ENCODE data around the gene ACAP3. TPM values are rescaled to one million over a fixed set of nuclear protein-coding genes. Genes with fewer than 3 reads are reported as not detected.

Gene ACAP3
- total and polyA plus RNA-seq, 4 donors: 18.7 to 62.8 (median 37.8) TPM

DNA sequence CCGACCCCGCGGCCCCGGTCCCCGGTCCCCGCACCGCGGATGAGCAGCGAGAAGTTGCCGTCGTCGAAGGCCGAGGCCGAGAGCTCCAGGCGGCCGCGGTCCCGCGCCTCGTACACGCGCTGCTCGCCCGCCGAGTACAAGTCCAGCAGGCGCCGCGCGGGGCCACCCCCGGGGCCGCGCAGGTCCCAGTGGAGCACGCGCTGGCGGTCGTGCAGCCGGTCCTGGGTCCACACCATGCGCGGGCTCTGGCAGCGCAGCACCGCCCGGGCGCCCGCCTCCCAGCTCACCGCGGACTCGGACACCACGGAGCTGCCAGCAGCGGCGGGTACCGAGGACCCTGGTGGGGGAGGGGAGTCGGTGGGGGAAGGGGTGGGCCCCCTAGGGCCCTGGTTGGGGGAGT lies 47.7 kb upstream of the ACAP3 start:
- ATAC-seq (ENCODE audit: insufficient read depth, low FRiP score): no peak
- no peak overlapping the region for H3K9ac ChIP-seq (ENCODE audit: insufficient read depth in 1 of 2, low read length in 2 of 2)

DNA sequence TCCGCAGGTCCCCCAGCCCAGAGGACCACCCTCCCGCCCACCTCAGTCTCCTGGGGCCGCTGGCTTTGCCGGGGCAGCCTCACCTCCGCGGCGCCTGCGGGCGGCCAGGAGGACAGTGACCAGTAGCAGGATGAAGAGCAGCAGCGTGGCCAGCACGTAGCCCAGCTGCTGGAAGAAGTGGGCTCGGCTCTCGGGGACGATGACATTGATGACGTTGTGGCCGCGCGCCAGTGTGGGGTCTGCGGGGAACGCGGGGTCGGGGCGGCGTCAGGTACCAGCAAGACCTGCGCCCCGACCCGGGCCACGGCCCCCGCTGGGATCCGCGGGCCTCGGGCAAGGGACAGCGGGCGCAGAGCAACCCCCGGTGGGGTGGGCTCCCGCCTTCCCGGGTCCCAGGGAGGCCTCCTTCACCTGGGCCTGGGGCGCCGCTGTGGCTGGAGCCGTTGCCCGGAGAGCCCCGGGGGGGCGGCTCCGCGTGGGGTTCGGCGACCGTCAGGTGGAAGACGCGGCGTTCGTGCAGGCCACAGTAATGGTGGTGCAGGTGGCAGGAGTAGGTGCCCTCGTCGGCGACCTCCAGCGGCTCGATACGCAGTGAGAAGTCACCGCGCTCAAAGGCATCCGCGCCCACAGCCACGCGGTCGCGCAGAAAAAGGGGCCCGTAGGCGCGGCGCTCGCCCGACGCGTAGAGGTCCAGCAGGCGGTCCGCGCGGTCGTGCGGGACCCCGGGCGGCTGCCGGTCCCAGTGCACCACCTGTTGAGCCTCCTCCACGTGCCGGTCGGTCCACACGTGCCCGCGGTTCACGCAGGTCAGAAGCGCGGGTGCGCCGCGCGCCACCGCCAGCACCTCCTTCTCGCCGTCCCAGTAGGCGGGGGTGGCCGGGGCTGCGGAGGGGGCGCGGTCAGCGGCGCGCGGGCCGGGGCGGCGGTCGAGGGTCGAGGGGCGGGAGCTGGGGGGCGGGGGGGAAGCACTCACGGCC lies 46.8 kb upstream of the ACAP3 start:
- peaks cover 0 to 31% (median 6%) of the 10 kb centered on the region in 5 donors for H3K4me1 ChIP-seq (ENCODE audit: control insufficient read depth in 5 of 5, insufficient read depth in 5 of 5, low read length in 5 of 5)

More for the DNA sequence above, 47.7 kb upstream of the ACAP3 start:
- H3K36me3 ChIP-seq (ENCODE audit: control insufficient read depth in 4 of 4, insufficient read depth in 4 of 4, low read length in 4 of 4): peaks cover 0 to 14% (median 5%) of the 10 kb centered on the region in 4 donors
- no peak overlapping the region for H3K4me3 ChIP-seq
- DNase-seq: peak; percentile 50 to 78 (median 71)
- H3K9me3 ChIP-seq (ENCODE audit: control insufficient read depth in 4 of 4, insufficient read depth in 3 of 4, low read length in 3 of 4): peaks cover 0 to 2% (median 0%) of the 10 kb centered on the region in 4 donors
- WGBS, 2 donors: 4 to 6% methylated on average over 40 to 52 of the region's 52 CpGs
- H3K4me1 ChIP-seq (ENCODE audit: control insufficient read depth in 5 of 5, insufficient read depth in 5 of 5, low read length in 5 of 5): peaks cover 0 to 38% (median 9%) of the 10 kb centered on the region in 5 donors
- TF ChIP-seq, protein P1, sequence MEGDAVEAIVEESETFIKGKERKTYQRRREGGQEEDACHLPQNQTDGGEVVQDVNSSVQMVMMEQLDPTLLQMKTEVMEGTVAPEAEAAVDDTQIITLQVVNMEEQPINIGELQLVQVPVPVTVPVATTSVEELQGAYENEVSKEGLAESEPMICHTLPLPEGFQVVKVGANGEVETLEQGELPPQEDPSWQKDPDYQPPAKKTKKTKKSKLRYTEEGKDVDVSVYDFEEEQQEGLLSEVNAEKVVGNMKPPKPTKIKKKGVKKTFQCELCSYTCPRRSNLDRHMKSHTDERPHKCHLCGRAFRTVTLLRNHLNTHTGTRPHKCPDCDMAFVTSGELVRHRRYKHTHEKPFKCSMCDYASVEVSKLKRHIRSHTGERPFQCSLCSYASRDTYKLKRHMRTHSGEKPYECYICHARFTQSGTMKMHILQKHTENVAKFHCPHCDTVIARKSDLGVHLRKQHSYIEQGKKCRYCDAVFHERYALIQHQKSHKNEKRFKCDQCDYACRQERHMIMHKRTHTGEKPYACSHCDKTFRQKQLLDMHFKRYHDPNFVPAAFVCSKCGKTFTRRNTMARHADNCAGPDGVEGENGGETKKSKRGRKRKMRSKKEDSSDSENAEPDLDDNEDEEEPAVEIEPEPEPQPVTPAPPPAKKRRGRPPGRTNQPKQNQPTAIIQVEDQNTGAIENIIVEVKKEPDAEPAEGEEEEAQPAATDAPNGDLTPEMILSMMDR (IDR thresholded peaks at IDR 0.05; ENCODE audit: control extremely low read depth, extremely low read depth): no peak
- no peak overlapping the region for H3K27ac ChIP-seq (ENCODE audit: low read depth in 1 of 2, low read length in 1 of 2)
- H3K27me3 ChIP-seq (ENCODE audit: control insufficient read depth in 3 of 3, insufficient read depth in 3 of 3, low read length in 2 of 3): no peaks in the 10 kb centered on the region

DNA sequence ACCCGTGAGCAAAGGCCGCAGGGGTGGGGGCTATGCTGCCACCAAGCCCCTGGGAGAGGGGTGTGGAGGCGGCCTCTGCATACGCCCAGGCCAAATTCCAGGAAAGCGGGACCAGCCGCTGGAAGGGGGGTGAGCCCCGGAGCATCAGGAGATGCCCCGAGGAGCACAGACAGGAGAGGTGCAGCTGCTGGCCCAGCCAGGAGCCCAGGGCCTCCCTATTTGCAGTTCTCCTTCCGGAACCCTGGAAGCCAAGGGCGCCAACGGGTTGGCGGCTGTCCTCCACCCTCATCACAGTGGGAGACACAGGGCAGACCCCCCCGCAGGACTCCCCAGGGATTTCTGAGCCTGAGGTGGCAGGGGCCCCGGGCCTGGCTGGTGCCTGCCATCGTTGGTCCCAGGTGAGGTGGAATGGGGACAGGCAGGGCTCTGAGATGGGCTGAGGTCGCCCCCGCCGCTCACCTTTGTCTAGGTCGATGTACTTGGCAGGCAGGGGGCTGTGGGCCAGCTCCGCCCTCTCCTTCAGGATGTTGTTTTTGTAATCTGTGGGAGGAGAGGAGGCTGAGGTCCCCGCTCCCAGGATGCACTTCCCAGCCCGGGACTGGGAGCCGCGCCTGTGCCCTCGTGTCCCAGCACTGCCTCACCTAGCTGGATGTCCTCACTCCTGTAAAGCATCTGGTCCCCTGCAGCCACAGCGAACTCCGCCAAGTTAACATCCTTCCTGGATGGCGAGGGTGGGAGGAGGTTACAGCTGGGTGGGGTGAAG lies 45.8 kb upstream of the ACAP3 start:
- Histone ChIP-seq H3K9ac (ENCODE audit: insufficient read depth in 1 of 2, low read length in 2 of 2) (no peak overlapping the region), H3K4me3 (no peak overlapping the region), H3K36me3 (ENCODE audit: control insufficient read depth in 4 of 4, insufficient read depth in 4 of 4, low read length in 4 of 4) (peaks cover 0 to 14% (median 5%) of the 10 kb centered on the region in 4 donors), H3K27ac (ENCODE audit: low read depth in 1 of 2, low read length in 1 of 2) (no peak overlapping the region), H3K4me1 (ENCODE audit: control insufficient read depth in 5 of 5, insufficient read depth in 5 of 5, low read length in 5 of 5) (peaks cover 0 to 21% (median 6%) of the 10 kb centered on the region in 5 donors), H3K27me3 (ENCODE audit: control insufficient read depth in 3 of 3, insufficient read depth in 3 of 3, low read length in 2 of 3) (no peaks in the 10 kb centered on the region), H3K9me3 (ENCODE audit: control insufficient read depth in 4 of 4, insufficient read depth in 3 of 4, low read length in 3 of 4) (peaks cover 0 to 2% (median 0%) of the 10 kb centered on the region in 4 donors)
- WGBS, 2 donors: 36 to 38% methylated on average over 26 to 28 of the region's 28 CpGs
- ATAC-seq (ENCODE audit: insufficient read depth, low FRiP score): no peak
- DNase-seq: no peak
- TF ChIP-seq, protein P1 (IDR thresholded peaks at IDR 0.05; ENCODE audit: control extremely low read depth, extremely low read depth): no peak

More for the DNA sequence above, 46.8 kb upstream of the ACAP3 start:
- Histone ChIP-seq H3K9me3 (ENCODE audit: control insufficient read depth in 4 of 4, insufficient read depth in 3 of 4, low read length in 3 of 4) (peaks cover 0 to 2% (median 0%) of the 10 kb centered on the region in 4 donors), H3K36me3 (ENCODE audit: control insufficient read depth in 4 of 4, insufficient read depth in 4 of 4, low read length in 4 of 4) (peaks cover 0 to 14% (median 5%) of the 10 kb centered on the region in 4 donors), H3K9ac (ENCODE audit: insufficient read depth in 1 of 2, low read length in 2 of 2) (no peak overlapping the region), H3K27me3 (ENCODE audit: control insufficient read depth in 3 of 3, insufficient read depth in 3 of 3, low read length in 2 of 3) (no peaks in the 10 kb centered on the region), H3K4me3 (no peak overlapping the region), H3K27ac (ENCODE audit: low read depth in 1 of 2, low read length in 1 of 2) (no peak overlapping the region)
- DNase-seq: no peak
- TF ChIP-seq, protein P1 (IDR thresholded peaks at IDR 0.05; ENCODE audit: control extremely low read depth, extremely low read depth): no peak
- ATAC-seq (ENCODE audit: insufficient read depth, low FRiP score): no peak
- 23 to 35% methylated on average over 90 to 116 of the region's 116 CpGs for WGBS, 2 donors

All from lung (tissue), 12 donors.